Prostate gland (tissue), 2 donors: ENCODE measurements around the gene ASPN.

Experiments
- CTCF ChIP-seq, 4 experiments: fragments of 200-600 bp in 2 of 4; fragments of 450-650 bp in 2 of 4; sonication (generic) in 2 of 4; IDR thresholded peaks; 1 replicate in 3 of 4; 2 replicates in 1 of 4; pipeline ENCODE4 v1.5.1; 2016 to 2019; ENCODE audit warnings: antibody characterized with exemption in 4 of 4, mild to moderate bottlenecking in 2 of 4, moderate library complexity in 2 of 4
- POLR2A ChIP-seq: fragments of 450-650 bp; IDR thresholded peaks from one replicate; pipeline ENCODE4 v1.6.1; 2016; ENCODE audit warnings: antibody characterized with exemption, mild to moderate bottlenecking

- TF ChIP-seq CTCF (IDR thresholded peaks at IDR 0.05) (no peak), POLR2A (no peak)
Measured at GRCh38 chr9:92492781-92493401, 10.6 kb upstream of the ASPN start.
